ENCODE data around the gene ATP2B2. TPM values are rescaled to one million over a fixed set of nuclear protein-coding genes. Genes with fewer than 3 reads are reported as not detected.

The ATP2B2 gene
- total RNA-seq: 10 to 100 TPM; 25.9 to 45.1 (median 35.1) TPM
- long read RNA-seq, partial matches to known transcripts: 2 of 3 reads
- long read RNA-seq, other reads (novel, unspliced or antisense): 1 of 3 reads

- no peaks in the 10 kb centered on the region for H3K27me3 ChIP-seq
- H3K4me3 ChIP-seq: peak within 1 kb of the TSS; percentile 54 to 70 (median 66)
- intact Hi-C loops (cut with DNase I): no loop called here
- no peaks in the 10 kb centered on the region for H3K9me3 ChIP-seq
- WGBS (ENCODE audit: insufficient coverage, low coverage, low lambda C conversion rate, missing lambda C conversion rate): under 1% methylated on average over 29 of the region's 42 CpGs
- no peak for TF ChIP-seq POLR2A (IDR thresholded peaks at IDR 0.05)
- TF ChIP-seq, protein P1, sequence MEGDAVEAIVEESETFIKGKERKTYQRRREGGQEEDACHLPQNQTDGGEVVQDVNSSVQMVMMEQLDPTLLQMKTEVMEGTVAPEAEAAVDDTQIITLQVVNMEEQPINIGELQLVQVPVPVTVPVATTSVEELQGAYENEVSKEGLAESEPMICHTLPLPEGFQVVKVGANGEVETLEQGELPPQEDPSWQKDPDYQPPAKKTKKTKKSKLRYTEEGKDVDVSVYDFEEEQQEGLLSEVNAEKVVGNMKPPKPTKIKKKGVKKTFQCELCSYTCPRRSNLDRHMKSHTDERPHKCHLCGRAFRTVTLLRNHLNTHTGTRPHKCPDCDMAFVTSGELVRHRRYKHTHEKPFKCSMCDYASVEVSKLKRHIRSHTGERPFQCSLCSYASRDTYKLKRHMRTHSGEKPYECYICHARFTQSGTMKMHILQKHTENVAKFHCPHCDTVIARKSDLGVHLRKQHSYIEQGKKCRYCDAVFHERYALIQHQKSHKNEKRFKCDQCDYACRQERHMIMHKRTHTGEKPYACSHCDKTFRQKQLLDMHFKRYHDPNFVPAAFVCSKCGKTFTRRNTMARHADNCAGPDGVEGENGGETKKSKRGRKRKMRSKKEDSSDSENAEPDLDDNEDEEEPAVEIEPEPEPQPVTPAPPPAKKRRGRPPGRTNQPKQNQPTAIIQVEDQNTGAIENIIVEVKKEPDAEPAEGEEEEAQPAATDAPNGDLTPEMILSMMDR (IDR thresholded peaks at IDR 0.05): no peak
- no peaks in the 10 kb centered on the region for H3K36me3 ChIP-seq
- DNase-seq: no peak
- peak; percentile 23 to 43 (median 37) for ATAC-seq
- peaks cover 0 to 50% (median 12%) of the 10 kb centered on the region in 4 donors for H3K4me1 ChIP-seq
- peak within 1 kb of the TSS; percentile 57 to 81 (median 74) for H3K27ac ChIP-seq
Observed at GRCh38 chr3:10505050-10505790, at the start of gene ATP2B2. TSS of gene ATP2B2 (minus strand) at chr3:10505586. CDS start at chr3:10449543, 56,043 bp downstream.

DNA sequence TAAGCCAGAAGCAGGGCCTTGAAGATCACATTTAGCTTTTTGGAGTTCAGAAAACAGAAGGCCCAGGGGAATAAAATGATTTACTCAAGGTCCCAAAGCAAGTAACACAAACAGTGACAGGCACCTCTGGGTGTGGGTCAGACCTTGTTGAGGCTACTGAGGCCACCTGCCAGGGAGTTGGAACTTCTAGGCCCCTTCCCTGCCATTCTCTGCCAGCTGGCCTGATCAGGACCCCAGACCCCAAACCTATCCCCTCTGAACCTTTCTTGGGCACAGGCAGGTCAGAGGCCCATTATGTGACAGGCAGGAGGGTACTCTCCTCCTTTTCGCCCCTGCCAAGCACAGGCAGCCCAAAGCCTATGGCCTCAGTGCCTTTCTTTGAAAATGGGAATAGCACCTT lies 49.4 kb upstream of the ATP2B2 start:
- Histone ChIP-seq H3K9me3 (no peaks in the 10 kb centered on the region), H3K4me3 (no peak overlapping the region), H3K27me3 (no peaks in the 10 kb centered on the region), H3K36me3 (no peaks in the 10 kb centered on the region), H3K4me1 (no peaks in the 10 kb centered on the region), H3K27ac (no peak overlapping the region)
- ATAC-seq: no peak
- intact Hi-C loops (cut with DNase I): no loop called here
- no CpG with 5 or more reads among the region's 1 CpG for WGBS (ENCODE audit: insufficient coverage, low coverage, low lambda C conversion rate, missing lambda C conversion rate)
- peak in 1 of 3 donors; percentile 6 for DNase-seq
- TF ChIP-seq, protein P1 (IDR thresholded peaks at IDR 0.05): no peak
- no peak for TF ChIP-seq POLR2A (IDR thresholded peaks at IDR 0.05)

DNA sequence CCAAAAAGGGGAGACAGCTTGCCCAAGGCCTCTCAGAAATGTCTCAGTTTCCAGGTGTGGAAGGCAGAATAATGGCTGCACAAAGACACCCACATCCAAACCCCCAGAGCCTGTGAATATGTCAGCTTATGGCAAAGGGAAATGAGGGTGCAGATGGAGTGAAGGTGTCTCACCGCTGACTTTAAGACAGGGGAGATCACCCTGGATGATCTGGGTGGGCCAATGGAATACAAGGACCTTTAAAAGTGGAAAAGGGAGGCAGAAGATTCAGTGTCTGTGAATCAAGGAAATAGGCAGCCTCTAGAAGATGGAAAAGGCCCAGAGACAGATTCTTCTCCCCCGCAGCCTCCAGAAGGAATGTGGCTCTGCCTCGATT lies 48.8 kb upstream of the ATP2B2 start:
- H3K4me1 ChIP-seq: no peaks in the 10 kb centered on the region
- TF ChIP-seq POLR2A (IDR thresholded peaks at IDR 0.05): no peak
- TF ChIP-seq, protein P1 (IDR thresholded peaks at IDR 0.05): no peak
- DNase-seq (peak in 1 of 3 donors; percentile 15), ATAC-seq (no peak)
- no peaks in the 10 kb centered on the region for H3K27me3 ChIP-seq
- no peaks in the 10 kb centered on the region for H3K9me3 ChIP-seq
- 81% methylated on average over 3 of the region's 3 CpGs for WGBS (ENCODE audit: insufficient coverage, low coverage, low lambda C conversion rate, missing lambda C conversion rate)
- H3K4me3 ChIP-seq: no peak overlapping the region
- no peaks in the 10 kb centered on the region for H3K36me3 ChIP-seq
- intact Hi-C loops (cut with DNase I): no loop called here
- no peak overlapping the region for H3K27ac ChIP-seq

DNA sequence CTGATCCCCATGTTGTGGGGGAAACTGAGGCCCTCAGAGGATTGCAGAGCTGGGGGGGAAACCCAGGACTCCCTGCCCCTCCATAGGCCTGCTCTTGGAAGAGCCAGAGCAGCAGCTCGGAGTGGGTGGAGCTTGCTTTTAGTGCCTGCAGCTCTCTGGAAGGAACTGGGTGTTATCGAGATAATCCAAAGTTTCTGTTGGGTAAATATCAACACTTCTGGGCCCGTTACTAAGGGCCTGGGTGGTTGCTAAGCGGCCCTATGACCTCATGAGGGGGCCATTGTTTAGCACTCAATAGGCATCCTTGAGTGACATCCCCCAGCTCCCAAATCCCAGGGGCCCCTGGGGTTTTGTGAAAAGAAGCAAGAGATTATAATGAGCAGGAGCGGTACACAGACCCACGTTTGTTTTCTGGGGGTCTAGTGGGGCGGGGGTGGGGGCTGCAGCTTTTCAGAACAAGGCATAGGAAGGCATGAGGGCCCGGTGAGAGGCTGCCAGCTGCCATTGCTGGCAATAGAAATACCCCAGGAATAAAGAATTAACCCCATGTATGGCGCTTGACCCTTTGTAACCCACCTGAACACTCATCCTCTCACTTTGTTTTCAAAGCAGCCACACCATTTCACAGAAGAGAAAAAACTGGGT lies 48.3 kb upstream of the ATP2B2 start:
- Histone ChIP-seq H3K36me3 (no peaks in the 10 kb centered on the region), H3K27ac (no peak overlapping the region), H3K9me3 (no peaks in the 10 kb centered on the region), H3K4me3 (no peak overlapping the region), H3K4me1 (no peaks in the 10 kb centered on the region), H3K27me3 (no peaks in the 10 kb centered on the region)
- DNase-seq (peak in 1 of 3 donors; percentile 7), ATAC-seq (no peak)
- intact Hi-C loops (cut with DNase I): no loop called here
- 48% methylated on average over 3 of the region's 9 CpGs for WGBS (ENCODE audit: insufficient coverage, low coverage, low lambda C conversion rate, missing lambda C conversion rate)
- TF ChIP-seq POLR2A (IDR thresholded peaks at IDR 0.05): no peak

GRCh38 chr3:10552631-10552943 lies 47.2 kb upstream of the ATP2B2 start:
- ATAC-seq (peak in 1 of 4 donors; percentile 21), DNase-seq (peak in 1 of 3 donors; percentile 20)
- intact Hi-C loops (cut with DNase I): no loop called here
- Histone ChIP-seq H3K27me3 (no peaks in the 10 kb centered on the region), H3K4me1 (no peaks in the 10 kb centered on the region), H3K9me3 (no peaks in the 10 kb centered on the region), H3K27ac (no peak overlapping the region), H3K36me3 (no peaks in the 10 kb centered on the region), H3K4me3 (no peak overlapping the region)
- 85% methylated on average over 1 of the region's 1 CpG for WGBS (ENCODE audit: insufficient coverage, low coverage, low lambda C conversion rate, missing lambda C conversion rate)
- no peak for TF ChIP-seq POLR2A (IDR thresholded peaks at IDR 0.05)
- TF ChIP-seq, protein P1 (IDR thresholded peaks at IDR 0.05): no peak

Measured in right lobe of liver (tissue), 6 donors.